SKM-1 treated with dmso at 0.1 percent for 144 hours (cell line): Measurements from ENCODE around the gene HMGCS2.

ENCODE experiments used
- DNase-seq: peaks from one replicate; lab custom pipeline; 2025; ENCODE audit not compliant: unreplicated experiment; lab: John Stamatoyannopoulos, UW

HMGCS2 gene

GRCh38 chr1:119768778-119769177 lies at the start of gene HMGCS2:
Gene HMGCS2, minus strand, starts transcription at chr1:119768905. Its CDS starts 61 bp downstream, at chr1:119768844.
- no peak for DNase-seq

GRCh38 chr1:119818181-119818580 lies 49.5 kb upstream of the HMGCS2 start:
- no peak for DNase-seq

GRCh38 chr1:119816407-119816806 lies 47.7 kb upstream of the HMGCS2 start:
- DNase-seq: no peak

- no peak for DNase-seq
Measured at GRCh38 chr1:119815928-119816327, 47.2 kb upstream of the HMGCS2 start.

GRCh38 chr1:119815361-119815760 lies 46.7 kb upstream of the HMGCS2 start:
- DNase-seq: no peak

GRCh38 chr1:119814288-119814687 lies 45.6 kb upstream of the HMGCS2 start:
- no peak for DNase-seq

GRCh38 chr1:119811985-119812557 lies 43.4 kb upstream of the HMGCS2 start:
- no peak for DNase-seq

GRCh38 chr1:119811387-119811786 lies 42.7 kb upstream of the HMGCS2 start, which contains the start of gene REG4:
Gene REG4, minus strand, starts transcription at chr1:119811460. Its CDS starts 2,691 bp downstream, at chr1:119808769.
- DNase-seq: no peak

GRCh38 chr1:119808972-119809550 lies 40.4 kb upstream of the HMGCS2 start:
- peak; percentile 79 for DNase-seq

- no peak for DNase-seq
Measured at GRCh38 chr1:119808491-119808890, 39.8 kb upstream of the HMGCS2 start.

- DNase-seq: no peak
Measured at GRCh38 chr1:119806489-119806888, 37.8 kb upstream of the HMGCS2 start.

- no peak for DNase-seq
Measured at GRCh38 chr1:119805746-119806145, 37.0 kb upstream of the HMGCS2 start.

GRCh38 chr1:119805247-119805646 lies 36.5 kb upstream of the HMGCS2 start:
- no peak for DNase-seq

- no peak for DNase-seq
Measured at GRCh38 chr1:119799599-119800177, 31.0 kb upstream of the HMGCS2 start.

GRCh38 chr1:119799003-119799402 lies 30.3 kb upstream of the HMGCS2 start:
- DNase-seq: no peak

GRCh38 chr1:119797606-119798005 lies 28.9 kb upstream of the HMGCS2 start:
- no peak for DNase-seq

- DNase-seq: no peak
Measured at GRCh38 chr1:119797162-119797561, 28.5 kb upstream of the HMGCS2 start.

GRCh38 chr1:119795261-119796200 lies 26.8 kb upstream of the HMGCS2 start:
- DNase-seq: no peak

GRCh38 chr1:119794876-119795240 lies 26.2 kb upstream of the HMGCS2 start:
- DNase-seq: no peak

GRCh38 chr1:119794230-119794875 lies 25.6 kb upstream of the HMGCS2 start:
- no peak for DNase-seq

GRCh38 chr1:119791377-119791776 lies 22.7 kb upstream of the HMGCS2 start:
- no peak for DNase-seq
